Testis (tissue), 3 donors: ENCODE results near the gene BRD3OS. TPM values are rescaled to one million over a fixed set of nuclear protein-coding genes. Genes with fewer than 3 reads are reported as not detected.
A peak's percentile ranks its signal among the peaks of the same experiment; 100 is the strongest.

Experiments
- DNase-seq: peaks from one replicate; pipeline ENCODE4 v3.0.0-alpha.2; 2019
- H3K27ac ChIP-seq, 2 donors: fragments of 200-600 bp; sonication (generic); one replicate each; pipeline ENCODE4 v1.5.1; 2019
- H3K27me3 ChIP-seq: fragments of 200-600 bp; sonication (generic); one replicate; pipeline ENCODE4 v1.5.1; 2019
- H3K36me3 ChIP-seq: fragments of 200-600 bp; sonication (generic); one replicate; pipeline ENCODE4 v1.5.1; 2017; ENCODE audit warnings: low read depth; ENCODE audit errors: missing control alignments
- H3K4me1 ChIP-seq: fragments of 200-600 bp; sonication (generic); one replicate; pipeline ENCODE4 v1.5.1; 2019
- H3K4me3 ChIP-seq, 2 donors: fragments of 200-600 bp; sonication (generic); one replicate each; pipeline ENCODE4 v1.5.1; 2017 to 2019
- H3K9me3 ChIP-seq: fragments of 200-600 bp; sonication (generic); one replicate; pipeline ENCODE4 v1.5.1; 2017
- CTCF ChIP-seq, 3 experiments: fragments of 450-650 bp in 2 of 3; fragments of 200-600 bp in 1 of 3; sonication (generic) in 1 of 3; IDR thresholded peaks; one replicate each; pipeline ENCODE4 v1.5.1; 2016 to 2019; ENCODE audit warnings: antibody characterized with exemption in 3 of 3, mild to moderate bottlenecking in 2 of 3, moderate library complexity in 1 of 3
- POLR2A ChIP-seq: fragments of 450-650 bp; IDR thresholded peaks from one replicate; pipeline ENCODE4 v1.6.1; 2017; ENCODE audit warnings: antibody characterized with exemption, mild to moderate bottlenecking, moderate library complexity
- WGBS, 2 donors: methylation state at CpG; one replicate each; pipeline ENCODE4 v1.1.5; 2018; 5-methylcytosine and 5-hydroxymethylcytosine counted together
- intact Hi-C: fragments of 100-400 bp; cut with DNase I; formaldehyde crosslinking; loops from one replicate; pipeline ENCODE4 v1.15.1; 2023; ENCODE audit warnings: low total_unique reads
- polyA plus RNA-seq: library from polyadenylated mRNA; stranded (reverse); fragments of 350-450 nt; fragmentation: Illumina TruSeq; extraction: RNeasy Lipid Tissue Mini Kit (QIAGEN cat#74804); gene quantifications from one replicate; pipeline ENCODE4 v1.2.3, GENCODE V29; 2014; ENCODE audit warnings: low read depth, low replicate concordance; ENCODE audit not compliant: insufficient read depth
- total RNA-seq, 2 donors: library from RNA; depleted of rRNA; stranded (reverse); fragments of >200 nt; gene quantifications; one replicate each; pipeline ENCODE4 v1.2.3, GENCODE V29; 2016

The BRD3OS gene
- total and polyA plus RNA-seq, 3 donors from 2014 or later: 18.9 to 29.5 (median 19.0) TPM

GRCh38 chr9:133994353-133995011 lies 30.8 kb upstream of the BRD3OS start:
- WGBS, 2 donors: 18 to 24% methylated on average over 6 to 11 of the region's 11 CpGs
- no peak overlapping the region for H3K4me3 ChIP-seq
- H3K36me3 ChIP-seq: no peaks in the 10 kb centered on the region
- peaks cover 9% of the 10 kb centered on the region for H3K4me1 ChIP-seq
- no peaks in the 10 kb centered on the region for H3K27me3 ChIP-seq
- intact Hi-C loops: no loop called here
- peak; percentile 98 to 99 (median 98) for TF ChIP-seq CTCF (IDR thresholded peaks at IDR 0.05)
- no peak for TF ChIP-seq POLR2A
- no peak overlapping the region for H3K27ac ChIP-seq
- DNase-seq: peak; percentile 78
- no peaks in the 10 kb centered on the region for H3K9me3 ChIP-seq

GRCh38 chr9:133995012-133995896 lies 30.0 kb upstream of the BRD3OS start:
- Histone ChIP-seq H3K27me3 (no peaks in the 10 kb centered on the region), H3K4me1 (peaks cover 9% of the 10 kb centered on the region), H3K27ac (no peak overlapping the region), H3K4me3 (no peak overlapping the region), H3K36me3 (no peaks in the 10 kb centered on the region), H3K9me3 (no peaks in the 10 kb centered on the region)
- WGBS, 2 donors: 75 to 80% methylated on average over 16 to 17 of the region's 17 CpGs
- no peak for DNase-seq
- TF ChIP-seq CTCF (IDR thresholded peaks at IDR 0.05): no peak
- no peak for TF ChIP-seq POLR2A
- intact Hi-C loops: no loop called here

GRCh38 chr9:133996531-133997520 lies 28.5 kb upstream of the BRD3OS start:
- intact Hi-C loops: no loop called here
- no peak for DNase-seq
- Histone ChIP-seq H3K27ac (no peak overlapping the region), H3K36me3 (no peaks in the 10 kb centered on the region), H3K9me3 (no peaks in the 10 kb centered on the region), H3K27me3 (no peaks in the 10 kb centered on the region), H3K4me3 (no peak overlapping the region), H3K4me1 (peaks cover 9% of the 10 kb centered on the region)
- WGBS, 2 donors: 73 to 79% methylated on average over 24 of the region's 24 CpGs
- TF ChIP-seq CTCF (IDR thresholded peaks at IDR 0.05): no peak
- TF ChIP-seq POLR2A: no peak

- no peak overlapping the region for H3K27ac ChIP-seq
- H3K4me3 ChIP-seq: no peak overlapping the region
- intact Hi-C loops: no loop called here
- DNase-seq: no peak
- 92 to 97% methylated on average over 2 of the region's 2 CpGs for WGBS, 2 donors
- no peaks in the 10 kb centered on the region for H3K36me3 ChIP-seq
- no peaks in the 10 kb centered on the region for H3K9me3 ChIP-seq
- peaks cover 9% of the 10 kb centered on the region for H3K4me1 ChIP-seq
- TF ChIP-seq CTCF (IDR thresholded peaks at IDR 0.05) (no peak), POLR2A (no peak)
- H3K27me3 ChIP-seq: no peaks in the 10 kb centered on the region
These were observed 27.7 kb upstream of the BRD3OS start for GRCh38 chr9:133997584-133997983.
